AG04450 (cell line): ENCODE data around the gene KDM2B. TPM values are rescaled to one million over a fixed set of nuclear protein-coding genes. Genes with fewer than 3 reads are reported as not detected.

Experiments
- CTCF ChIA-PET: fragments of 300-600, 350-600 bp; formaldehyde crosslinking; extraction: SDS; loops from one replicate; lab custom pipeline; 2022; ENCODE audit warnings: antibody characterized with exemption, inconsistent platforms; lab: Charles Lee
- POLR2A ChIA-PET: fragments of 350-600 bp; formaldehyde crosslinking; extraction: SDS; loops from one replicate; lab custom pipeline; 2021; ENCODE audit warnings: antibody characterized with exemption, inconsistent platforms; lab: Yijun Ruan, JAX
- DNase-seq: peaks from one replicate; pipeline ENCODE4 v3.0.0-alpha.2; 2011; ENCODE audit warnings: low read depth, low spot score
- H3K27ac ChIP-seq: one replicate; pipeline ENCODE4 v1.5.1; 2012; ENCODE audit warnings: low read depth, low read length, control low read depth
- H3K27me3 ChIP-seq: one replicate; pipeline ENCODE4 v1.6.0; 2012; ENCODE audit warnings: low read length; ENCODE audit not compliant: control insufficient read depth, insufficient read depth
- H3K4me3 ChIP-seq: 2 replicates; pipeline ENCODE4 v1.5.1; 2011; ENCODE audit warnings: mild to moderate bottlenecking, low read depth, low read length, control low read depth
- H3K9me3 ChIP-seq: 2 replicates; pipeline ENCODE4 v1.5.1; 2012; ENCODE audit warnings: low read length; ENCODE audit not compliant: control insufficient read depth, insufficient read depth
- CTCF ChIP-seq: IDR thresholded peaks from 2 replicates; pipeline ENCODE4 v1.5.1; 2011; ENCODE audit warnings: low read depth, low read length, control low read depth, inconsistent platforms
- polyA plus RNA-seq: library from polyadenylated mRNA; depleted of rRNA; stranded (reverse); fragments of >200 nt; gene quantifications from 2 replicates; pipeline ENCODE4 v1.2.3, GENCODE V29; 2011

Gene KDM2B
- polyA plus RNA-seq, 1 experiment: 12.9 TPM

GRCh38 chr12:121530600-121531355 lies 50.0 kb downstream of the KDM2B start:
- CTCF ChIA-PET: interaction anchor here (0.5 to 1.3 kb wide), 3 partner anchors 52 to 152 kb away, joined by 3 to 4 read pairs (median 3); no protein-coding TSS in a partner anchor
- POLR2A ChIA-PET: interaction anchor here (0.6 kb wide), 1 partner anchor 9 kb away, joined by 3 read pairs; no protein-coding TSS in a partner anchor
- H3K9me3 ChIP-seq: no peaks in the 10 kb centered on the region
- TF ChIP-seq CTCF: no peak
- peak overlapping the region; percentile 57 for H3K27ac ChIP-seq
- peak; percentile 38 for DNase-seq
- no peak overlapping the region for H3K4me3 ChIP-seq
- H3K27me3 ChIP-seq: no peaks in the 10 kb centered on the region

GRCh38 chr12:121529184-121529583 lies 51.6 kb downstream of the KDM2B start:
- Histone ChIP-seq H3K27me3 (no peaks in the 10 kb centered on the region), H3K27ac (no peak overlapping the region), H3K9me3 (no peaks in the 10 kb centered on the region), H3K4me3 (no peak overlapping the region)
- ChIA-PET CTCF (no interaction called here), POLR2A (no interaction called here)
- DNase-seq: no peak
- no peak for TF ChIP-seq CTCF

- no peak for DNase-seq
- Histone ChIP-seq H3K27me3 (no peaks in the 10 kb centered on the region), H3K9me3 (no peaks in the 10 kb centered on the region), H3K27ac (no peak overlapping the region), H3K4me3 (no peak overlapping the region)
- POLR2A ChIA-PET: no interaction called here
- CTCF ChIA-PET: no interaction called here
- no peak for TF ChIP-seq CTCF
Measured at GRCh38 chr12:121525411-121525810, 55.4 kb downstream of the KDM2B start.

GRCh38 chr12:121524196-121524916 lies 56.5 kb downstream of the KDM2B start:
- no peaks in the 10 kb centered on the region for H3K9me3 ChIP-seq
- no peaks in the 10 kb centered on the region for H3K27me3 ChIP-seq
- TF ChIP-seq CTCF: no peak
- ChIA-PET POLR2A (no interaction called here), CTCF (no interaction called here)
- no peak overlapping the region for H3K4me3 ChIP-seq
- H3K27ac ChIP-seq: no peak overlapping the region
- no peak for DNase-seq

GRCh38 chr12:121523741-121524140 lies 57.1 kb downstream of the KDM2B start:
- no peak for DNase-seq
- POLR2A ChIA-PET: no interaction called here
- TF ChIP-seq CTCF: no peak
- Histone ChIP-seq H3K9me3 (no peaks in the 10 kb centered on the region), H3K4me3 (no peak overlapping the region), H3K27ac (no peak overlapping the region), H3K27me3 (no peaks in the 10 kb centered on the region)
- CTCF ChIA-PET: interaction anchor here (1.0 kb wide), 1 partner anchor 158 kb away, joined by 7 read pairs; no protein-coding TSS in a partner anchor
